Osteoblast (primary cell): Measurements from ENCODE around the gene GPN2. TPM values are rescaled to one million over a fixed set of nuclear protein-coding genes. Genes with fewer than 3 reads are reported as not detected.

Experiments
- DNase-seq: peaks from one replicate; pipeline ENCODE4 v3.0.0; 2011; ENCODE audit warnings: low spot score, mixed read lengths; ENCODE audit not compliant: insufficient read length; ENCODE audit errors: missing footprints
- H2AFZ ChIP-seq: 2 replicates; pipeline ENCODE4 v1.6.0; 2011; ENCODE audit warnings: mild to moderate bottlenecking, low read length
- H3K27ac ChIP-seq: 2 replicates; pipeline ENCODE4 v1.5.1; 2011; ENCODE audit warnings: mild to moderate bottlenecking, low read depth, low read length, moderate library complexity
- H3K27me3 ChIP-seq: 2 replicates; pipeline ENCODE4 v1.6.0; 2012; ENCODE audit warnings: mild to moderate bottlenecking, control low read depth, inconsistent platforms, low read length, moderate library complexity; ENCODE audit not compliant: insufficient read depth
- H3K36me3 ChIP-seq: 2 replicates; pipeline ENCODE4 v1.5.1; 2011; ENCODE audit warnings: mild to moderate bottlenecking, low read length, control low read depth, moderate library complexity; ENCODE audit not compliant: insufficient read depth
- H3K4me1 ChIP-seq: 2 replicates; pipeline ENCODE4 v1.5.1; 2011; ENCODE audit warnings: mild to moderate bottlenecking, low read length, control low read depth, moderate library complexity; ENCODE audit not compliant: insufficient read depth
- H3K4me2 ChIP-seq: 2 replicates; pipeline ENCODE4 v1.6.0; 2011; ENCODE audit warnings: mild to moderate bottlenecking, low read length; ENCODE audit not compliant: insufficient read depth
- H3K4me3 ChIP-seq: fragments of 200-600 bp; sonication (generic); 3 replicates; pipeline ENCODE4 v1.5.1; 2012; ENCODE audit warnings: mild to moderate bottlenecking, low read length, inconsistent platforms; ENCODE audit not compliant: insufficient read depth
- H3K79me2 ChIP-seq: 2 replicates; pipeline ENCODE4 v1.6.0; 2012; ENCODE audit warnings: mild to moderate bottlenecking, low read length, control low read depth, inconsistent platforms; ENCODE audit not compliant: insufficient read depth
- H3K9me3 ChIP-seq: 2 replicates; pipeline ENCODE4 v1.5.1; 2011; ENCODE audit warnings: low read depth, low read length, control low read depth
- H4K20me1 ChIP-seq: 2 replicates; pipeline ENCODE4 v1.6.0; 2012; ENCODE audit warnings: mild to moderate bottlenecking, low read length, control low read depth; ENCODE audit not compliant: insufficient read depth
- CTCF ChIP-seq: IDR thresholded peaks from 2 replicates; pipeline ENCODE4 v1.5.1; 2011; ENCODE audit warnings: mild to moderate bottlenecking, low read depth, low read length, moderate library complexity; ENCODE audit errors: extremely low read depth
- total RNA-seq: library from RNA; depleted of rRNA; stranded (reverse); fragments of >200 nt; gene quantifications from 2 replicates; pipeline ENCODE4 v1.2.3, GENCODE V29; 2012

The GPN2 gene
- 8.0 and 8.3 TPM in 2 replicates for total RNA-seq

- no peak for TF ChIP-seq CTCF
Observed at GRCh38 chr1:26889551-26890466, at the start of gene GPN2. TSS of gene GPN2 (minus strand) at chr1:26890283. CDS start at chr1:26890096, 187 bp downstream.

GRCh38 chr1:26938659-26939025 lies 48.6 kb upstream of the GPN2 start:
- Histone ChIP-seq H3K79me2 (peaks cover 42% of the 10 kb centered on the region), H3K36me3 (peaks cover 33% of the 10 kb centered on the region), H4K20me1 (peaks cover 5% of the 10 kb centered on the region)

More at GRCh38 chr1:26889551-26890466, at the start of gene GPN2:
- Histone ChIP-seq H3K27me3 (no peaks in the 10 kb centered on the region), H3K9me3 (no peaks in the 10 kb centered on the region), H4K20me1 (peaks cover 23% of the 10 kb centered on the region), H3K4me2 (peak within 1 kb of the TSS; percentile 91), H3K79me2 (peaks cover 36% of the 10 kb centered on the region), H2AFZ (peak within 1 kb of the TSS; percentile 69), H3K36me3 (peaks cover 55% of the 10 kb centered on the region), H3K27ac (peak within 1 kb of the TSS; percentile 88), H3K4me1 (peaks cover 10% of the 10 kb centered on the region), H3K4me3 (peak within 1 kb of the TSS; percentile 93)
- DNase-seq: peak; percentile 95

GRCh38 chr1:26938004-26938658 lies 48.0 kb upstream of the GPN2 start:
- Histone ChIP-seq H3K4me2 (no peak overlapping the region), H3K4me1 (no peaks in the 10 kb centered on the region), H3K79me2 (peaks cover 43% of the 10 kb centered on the region), H3K36me3 (peaks cover 30% of the 10 kb centered on the region), H4K20me1 (peaks cover 5% of the 10 kb centered on the region), H2AFZ (no peak overlapping the region), H3K27ac (no peak overlapping the region), H3K27me3 (no peaks in the 10 kb centered on the region), H3K9me3 (no peaks in the 10 kb centered on the region), H3K4me3 (no peak overlapping the region)
- no peak for DNase-seq
- TF ChIP-seq CTCF: no peak

More at GRCh38 chr1:26938659-26939025, 48.6 kb upstream of the GPN2 start:
- H3K9me3 ChIP-seq: no peaks in the 10 kb centered on the region
- no peak overlapping the region for H2AFZ ChIP-seq
- no peak overlapping the region for H3K4me3 ChIP-seq
- no peak overlapping the region for H3K4me2 ChIP-seq
- no peak overlapping the region for H3K27ac ChIP-seq
- H3K4me1 ChIP-seq: no peaks in the 10 kb centered on the region
- TF ChIP-seq CTCF: no peak
- DNase-seq: no peak
- H3K27me3 ChIP-seq: no peaks in the 10 kb centered on the region

GRCh38 chr1:26936823-26937222 lies 46.7 kb upstream of the GPN2 start:
- no peak for TF ChIP-seq CTCF
- Histone ChIP-seq H2AFZ (no peak overlapping the region), H3K27me3 (no peaks in the 10 kb centered on the region), H3K9me3 (no peaks in the 10 kb centered on the region), H3K36me3 (peaks cover 33% of the 10 kb centered on the region), H3K27ac (no peak overlapping the region), H3K4me2 (no peak overlapping the region), H4K20me1 (peaks cover 5% of the 10 kb centered on the region), H3K79me2 (peaks cover 48% of the 10 kb centered on the region), H3K4me3 (no peak overlapping the region), H3K4me1 (no peaks in the 10 kb centered on the region)
- no peak for DNase-seq
